ENCODE measurements around the gene BTG2.
"Not testable (repeated sequence)": the region's sequence is repeated elsewhere in the genome, so short reads cannot be mapped to it uniquely, and the experiment has no call there.

The BTG2 gene

GRCh38 chr1:203304919-203305808, at the start of gene BTG2:
TSS of gene BTG2 (plus strand) at chr1:203305519. CDS start at chr1:203305607, 88 bp downstream.
- no peak for DNase-seq (ENCODE audit: low read depth)

DNA sequence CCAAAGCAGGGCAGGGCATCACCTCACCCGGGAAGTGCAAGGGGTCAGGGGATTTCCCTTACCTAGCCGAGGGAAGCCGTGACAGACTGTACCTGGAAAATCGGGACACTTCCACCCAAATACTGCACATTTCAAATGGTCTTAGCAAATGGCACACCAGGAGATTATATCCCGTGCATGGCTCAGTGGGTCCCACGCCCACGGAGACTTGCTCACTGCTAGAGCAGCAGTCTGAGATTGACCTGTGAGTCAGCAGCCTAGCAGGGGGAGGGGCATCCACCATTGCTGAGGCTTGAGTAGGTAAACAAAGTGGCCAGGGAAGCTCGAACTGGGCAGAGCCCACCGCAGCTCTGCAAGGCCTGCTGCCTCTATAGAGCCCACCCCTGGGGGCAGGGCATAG, 48.7 kb upstream of the BTG2 start:
- DNase-seq (ENCODE audit: low read depth), result not testable (repeated sequence)

DNA sequence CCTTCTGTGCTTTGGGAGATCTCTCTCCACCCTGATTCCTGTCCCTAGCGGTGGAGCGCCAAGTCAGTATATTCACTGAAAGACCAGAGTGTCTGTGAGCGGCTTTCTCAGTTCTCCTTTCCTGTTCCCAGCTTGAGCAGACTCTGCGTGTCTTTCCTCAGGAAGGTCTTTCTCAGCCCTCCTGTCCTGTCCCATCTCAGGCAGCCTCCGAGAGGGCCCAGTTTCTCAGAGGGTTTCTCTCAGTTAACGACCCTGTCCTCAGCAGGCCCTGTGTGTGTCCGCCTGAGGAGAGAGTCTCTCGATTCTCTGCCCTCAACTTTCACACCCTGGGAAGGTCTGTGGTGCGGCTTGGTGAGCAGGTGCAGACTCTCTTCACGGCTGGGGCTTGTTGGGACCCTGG, 41.8 kb upstream of the BTG2 start:
- DNase-seq (ENCODE audit: low read depth), result no peak

DNA sequence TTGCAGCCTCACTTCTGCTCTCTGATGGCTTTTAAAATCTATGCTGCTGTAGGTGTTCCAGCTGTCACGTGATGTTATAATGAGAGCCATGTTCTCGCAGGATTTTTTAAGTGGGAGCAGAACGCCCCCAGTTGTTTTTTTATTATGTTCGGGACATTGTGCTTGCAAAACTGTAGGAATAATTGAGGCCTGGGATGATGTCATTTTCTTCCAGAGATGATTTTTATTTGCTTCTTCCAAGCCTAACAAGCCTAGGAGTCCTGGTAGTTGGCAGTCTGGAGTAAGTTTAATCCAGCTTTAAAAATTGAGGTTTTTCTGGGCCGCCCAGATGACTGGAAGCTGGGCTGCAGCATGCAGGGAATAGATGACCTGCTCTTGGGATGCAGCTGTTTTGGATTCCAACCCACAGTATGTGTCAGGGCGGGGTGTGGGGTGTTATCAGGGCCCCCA, 41.2 kb upstream of the BTG2 start:
- no peak for DNase-seq (ENCODE audit: low read depth)

- no peak for DNase-seq (ENCODE audit: low read depth)
Measured at GRCh38 chr1:203265541-203265940, 39.8 kb upstream of the BTG2 start.

GRCh38 chr1:203266140-203266539, 39.2 kb upstream of the BTG2 start:
- DNase-seq (ENCODE audit: low read depth), result not testable (repeated sequence)

DNA sequence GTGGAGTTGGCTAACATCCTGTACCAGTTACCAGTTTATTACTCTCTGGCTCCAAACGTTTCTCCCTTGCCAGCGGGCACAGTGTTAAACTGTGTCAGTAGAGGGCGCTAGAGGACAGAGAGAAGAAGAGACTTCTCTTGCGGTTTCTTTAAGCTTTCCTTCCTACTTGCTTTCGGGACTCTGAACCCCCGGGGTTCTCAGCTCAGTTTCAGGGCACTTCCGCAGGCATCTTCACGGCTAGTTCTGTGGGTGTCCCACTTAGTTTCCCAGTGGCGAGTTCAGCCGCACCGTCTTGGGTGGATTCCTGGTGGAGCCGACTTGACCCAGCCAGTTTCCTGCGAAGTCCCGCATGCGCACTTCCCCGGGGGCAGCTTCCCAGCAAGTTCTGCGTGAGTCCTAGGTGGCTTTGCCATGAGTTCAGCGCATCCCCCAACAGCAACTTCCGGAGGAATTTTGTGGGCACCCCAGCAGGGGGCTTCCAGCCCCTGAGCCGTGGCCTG, 37.9 kb upstream of the BTG2 start:
- no peak for DNase-seq (ENCODE audit: low read depth)

- no peak for DNase-seq (ENCODE audit: low read depth)
Measured at GRCh38 chr1:203267912-203268311, 37.4 kb upstream of the BTG2 start.

GRCh38 chr1:203268901-203269653, 36.2 kb upstream of the BTG2 start:
- no peak for DNase-seq (ENCODE audit: low read depth)

DNA sequence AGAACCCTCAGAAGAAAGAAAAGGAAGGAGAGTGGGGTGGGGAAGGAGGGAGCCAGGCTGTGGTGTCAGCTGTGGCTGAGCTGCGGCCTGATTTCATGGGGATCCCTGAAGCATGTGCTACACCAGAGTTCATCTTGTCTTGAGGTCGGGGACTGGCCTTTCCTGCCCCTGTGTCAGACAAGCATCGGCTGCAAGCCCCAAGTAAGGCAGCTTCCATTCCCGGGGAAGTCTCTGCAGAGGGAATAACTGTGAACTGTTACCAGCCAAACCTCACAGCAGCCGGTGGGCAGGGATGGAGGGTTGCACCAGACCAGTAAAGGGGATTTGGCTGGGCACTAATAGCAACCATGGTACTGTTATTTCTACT, 35.7 kb upstream of the BTG2 start:
- DNase-seq (ENCODE audit: low read depth), result no peak

- DNase-seq (ENCODE audit: low read depth), result no peak
Measured at GRCh38 chr1:203270448-203270847, 34.9 kb upstream of the BTG2 start.

- DNase-seq (ENCODE audit: low read depth), result no peak
Measured at GRCh38 chr1:203271018-203271743, 34.1 kb upstream of the BTG2 start.

DNA sequence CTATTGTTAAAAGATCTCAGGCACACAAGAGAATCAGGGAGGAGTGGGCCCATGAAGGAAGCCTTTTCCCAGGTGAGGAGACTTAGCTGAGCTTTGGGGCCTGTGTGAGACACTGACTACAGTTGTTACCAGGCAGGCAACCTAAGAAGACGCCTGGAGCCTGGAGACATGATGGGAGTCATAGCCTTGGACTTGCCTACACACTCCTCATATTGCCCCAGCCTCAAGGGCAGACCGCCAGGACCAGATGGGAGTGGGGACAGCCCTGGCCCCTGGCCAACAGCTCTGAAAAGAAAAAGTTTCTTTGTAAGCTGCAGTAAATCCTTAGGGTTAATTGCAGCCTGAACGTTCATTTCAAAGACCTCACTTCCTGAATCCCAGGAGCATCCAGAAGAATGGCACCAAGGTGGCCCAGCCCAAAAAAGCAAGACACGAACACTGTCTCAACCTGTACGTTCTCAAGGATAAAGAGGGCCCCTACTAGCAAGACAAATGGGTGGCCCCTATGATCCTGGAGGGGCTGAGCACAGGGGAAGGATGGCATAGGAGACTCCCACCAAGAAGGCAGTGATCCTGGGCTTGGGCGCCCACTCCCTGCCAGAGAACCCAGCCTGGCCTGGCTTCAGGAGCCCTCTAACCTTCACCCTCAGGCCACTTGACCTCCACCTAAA, 33.2 kb upstream of the BTG2 start:
- DNase-seq (ENCODE audit: low read depth), result no peak

DNA sequence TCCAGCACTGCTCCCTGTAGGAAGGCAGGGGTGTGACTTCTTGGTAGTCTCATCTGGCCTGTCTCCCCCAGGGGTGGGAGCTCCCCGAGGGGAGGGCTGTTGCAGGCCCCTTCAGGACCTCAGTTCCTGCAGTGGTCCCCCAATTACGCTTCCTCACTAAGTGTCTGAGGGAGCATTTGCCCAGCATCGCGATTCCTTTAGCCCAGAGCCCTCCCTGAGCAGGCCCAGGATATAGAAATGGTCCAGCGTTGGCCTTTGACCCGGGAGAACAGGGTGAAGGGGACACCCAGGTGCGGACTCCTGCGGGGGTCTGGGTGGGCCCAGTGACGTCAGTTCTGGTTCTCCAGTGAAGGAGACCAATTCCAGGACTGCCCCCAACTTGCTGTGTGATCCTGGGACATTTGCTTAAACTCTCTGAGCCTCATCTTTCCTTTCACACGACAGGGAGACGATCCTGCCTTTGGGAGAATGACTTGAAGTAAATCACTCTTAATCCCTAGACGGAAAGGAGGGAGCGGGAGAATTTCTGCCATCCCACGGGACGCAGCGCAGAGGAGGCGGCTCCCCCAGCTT, 32.6 kb upstream of the BTG2 start:
- DNase-seq (ENCODE audit: low read depth), result no peak

- no peak for DNase-seq (ENCODE audit: low read depth)
Measured at GRCh38 chr1:203273206-203273868, 32.0 kb upstream of the BTG2 start.

- DNase-seq (ENCODE audit: low read depth), result no peak
Measured at GRCh38 chr1:203273869-203274602, 31.3 kb upstream of the BTG2 start.

DNA sequence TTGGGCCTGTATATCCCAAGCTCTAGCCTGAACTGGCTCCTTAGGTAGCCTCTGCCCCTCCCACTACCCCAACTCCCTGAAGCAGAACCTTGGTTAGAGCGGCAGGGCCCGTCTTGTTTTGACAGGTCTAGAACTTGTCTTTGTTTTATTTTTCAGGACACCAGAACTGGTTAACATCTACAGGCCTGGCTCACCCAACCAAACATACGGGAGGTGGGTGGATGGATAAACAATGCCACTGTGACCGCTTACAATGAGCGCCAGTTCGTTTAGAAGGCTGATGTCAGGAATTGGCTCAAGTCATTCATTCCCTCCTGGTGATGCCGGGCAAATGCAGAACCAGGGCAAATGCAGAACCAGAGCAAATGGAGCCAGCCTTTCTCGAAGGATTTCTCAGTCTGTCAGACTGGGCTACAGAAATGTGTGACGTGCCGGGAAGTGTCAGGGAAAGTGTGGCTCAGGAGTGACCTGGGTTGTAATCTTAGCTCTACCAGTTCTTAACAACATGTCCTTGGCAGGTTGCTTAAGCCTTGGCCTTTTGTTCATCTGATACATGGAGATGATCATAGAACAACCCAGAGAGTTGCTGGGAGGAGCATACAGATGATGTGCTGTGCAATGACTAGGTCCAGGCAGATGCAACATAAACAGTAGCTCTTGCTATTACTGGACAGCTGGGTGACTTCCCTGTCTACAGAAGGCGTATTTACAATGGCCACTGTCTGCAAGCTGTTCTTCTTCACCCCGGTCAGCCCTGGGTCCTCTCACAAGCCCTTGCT, 30.5 kb upstream of the BTG2 start:
- no peak for DNase-seq (ENCODE audit: low read depth)

GRCh38 chr1:203275656-203276272, 29.6 kb upstream of the BTG2 start:
- no peak for DNase-seq (ENCODE audit: low read depth)

- DNase-seq (ENCODE audit: low read depth), result no peak
Measured at GRCh38 chr1:203276408-203276807, 28.9 kb upstream of the BTG2 start.

Measured in non-pigmented ciliary epithelial cell (primary cell).